Stimulated activated CD8-positive, alpha-beta memory T cell treated with anti-CD3 and anti-CD28 coated beads, Interleukin-7, amount 100 ng/mL, for 1 hour (primary cell): ENCODE data around the gene TRERF1.

Experiments
- DNase-seq, 2 donors: peaks; one replicate each; pipeline ENCODE4 v3.0.0-alpha.2; 2020; ENCODE audit warnings: low read depth in 2 of 2

TRERF1 gene

DNA sequence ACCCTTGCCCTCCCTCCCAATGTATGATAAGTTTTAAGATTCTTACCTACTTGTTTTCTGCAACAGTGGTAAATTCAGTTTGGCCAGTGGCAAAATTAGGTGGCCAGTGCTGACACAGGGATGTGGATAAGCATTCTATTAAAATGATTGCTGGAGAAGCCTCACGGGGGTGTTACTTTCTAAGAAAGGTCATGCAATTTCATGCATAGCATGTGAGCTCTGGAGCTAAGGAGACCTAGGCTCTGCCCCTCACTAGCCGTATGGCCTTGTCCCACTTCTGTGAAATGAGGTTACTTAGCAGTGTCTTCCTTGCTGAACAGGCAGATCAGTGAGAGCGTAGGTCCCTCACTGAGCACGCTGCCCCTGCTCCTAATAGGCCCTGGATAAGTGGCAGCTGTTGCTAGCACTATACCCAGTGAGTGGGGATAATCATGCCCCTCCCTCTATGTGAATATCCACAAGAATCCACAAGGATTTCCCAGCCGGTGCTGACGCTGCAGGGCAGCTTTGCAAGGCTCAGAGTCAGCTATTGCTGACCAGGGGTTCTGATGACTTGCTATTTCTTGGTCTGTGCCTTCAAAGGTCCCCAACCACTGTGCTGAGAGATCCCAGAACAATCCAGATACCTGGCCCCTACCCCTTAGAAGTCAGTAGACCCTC lies 147.5 kb downstream of the TRERF1 start:
- DNase-seq = no peak

DNA sequence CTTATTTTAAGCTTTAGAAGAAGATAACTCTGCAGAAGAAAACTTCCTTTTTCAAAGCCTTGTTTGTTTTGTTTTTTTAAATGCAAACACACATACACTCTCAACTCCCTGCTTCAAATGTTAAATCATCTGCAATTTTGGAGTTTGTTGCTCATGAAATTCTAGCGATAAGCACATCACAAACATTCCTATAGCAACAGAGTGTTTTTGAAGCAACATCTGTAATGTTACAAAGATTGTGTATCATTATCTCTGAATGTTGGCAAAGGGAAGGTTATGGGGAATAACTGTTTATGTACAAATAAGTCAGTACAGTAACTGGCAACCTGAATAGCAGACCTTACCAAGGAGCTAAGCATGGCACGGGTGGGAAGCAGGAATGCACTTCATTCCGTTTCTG lies 149.3 kb downstream of the TRERF1 start:
- no peak for DNase-seq

DNA sequence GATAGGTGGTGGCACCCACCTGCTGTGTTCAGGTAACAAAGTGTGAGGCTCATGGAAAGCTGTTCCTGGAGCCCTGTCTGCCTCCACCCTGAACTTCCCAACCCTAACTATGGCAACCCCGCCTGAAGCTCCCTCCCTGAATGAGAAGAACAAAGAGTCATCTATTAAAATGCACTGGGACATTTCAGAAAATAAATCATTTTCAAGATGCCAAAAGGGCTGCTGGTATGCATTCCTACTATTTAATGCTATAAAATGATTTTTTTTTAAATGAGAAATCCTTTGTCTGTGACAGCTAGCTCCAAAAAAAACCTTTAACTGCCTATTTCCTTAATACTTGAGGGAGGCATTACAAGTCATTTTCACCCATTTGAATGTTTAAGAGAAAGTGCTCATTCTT lies 149.7 kb downstream of the TRERF1 start:
- DNase-seq = no peak

DNA sequence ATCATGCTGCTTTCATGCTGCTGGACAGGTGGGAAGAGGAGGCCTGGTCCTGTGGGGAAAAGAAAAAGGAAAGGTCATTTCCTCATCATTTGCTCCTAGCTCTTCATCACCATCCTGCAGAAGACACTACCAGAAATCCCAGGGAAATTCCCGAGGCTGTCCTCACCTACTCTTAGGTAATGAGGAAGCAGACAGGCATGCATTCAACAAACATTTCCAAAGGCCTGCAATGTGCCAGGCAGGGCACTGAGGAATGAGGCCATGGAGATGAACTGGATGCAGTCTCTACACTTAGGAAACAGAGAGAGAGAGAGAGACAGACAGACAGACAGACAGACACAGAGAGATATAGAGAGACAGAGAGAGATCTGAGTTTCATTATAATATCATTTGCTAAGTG lies 151.0 kb downstream of the TRERF1 start:
- DNase-seq = no peak

DNA sequence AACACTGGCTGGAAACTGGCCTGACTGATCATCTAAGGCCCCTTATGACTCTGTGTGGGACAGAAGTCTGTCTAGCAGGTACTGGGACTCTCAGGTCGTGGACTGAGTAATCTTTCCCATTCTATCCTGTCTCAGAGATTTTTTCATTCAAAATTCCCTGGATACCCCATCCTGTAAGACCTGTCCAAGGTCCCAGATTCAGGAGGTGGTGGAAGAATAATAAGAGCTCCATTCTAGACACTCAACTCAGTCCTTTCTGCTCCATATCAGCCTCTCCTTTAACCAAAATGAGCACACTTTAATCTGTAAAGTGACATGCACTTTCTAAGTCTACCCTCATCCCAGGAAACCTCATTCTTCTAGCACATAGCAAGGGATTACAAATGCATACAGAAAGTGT lies 151.5 kb downstream of the TRERF1 start:
- no peak for DNase-seq

DNA sequence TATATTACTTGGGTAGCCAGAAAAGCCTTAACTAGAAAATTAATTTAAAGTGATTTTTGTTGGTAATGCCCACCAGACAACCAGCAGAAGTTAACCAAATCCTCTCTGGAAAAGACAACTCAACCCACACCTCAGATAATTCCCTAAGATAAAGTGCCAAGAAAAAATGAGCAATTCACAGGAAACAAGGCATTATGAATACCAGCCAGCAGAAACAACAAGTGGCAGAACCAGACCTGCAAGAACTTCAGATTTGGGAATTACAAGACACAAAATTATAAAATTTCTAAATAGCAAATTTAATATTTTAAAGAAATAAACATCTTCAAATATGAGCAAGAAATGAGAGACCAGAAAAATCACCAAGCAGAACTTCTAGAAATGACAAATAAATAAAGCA lies 154.1 kb downstream of the TRERF1 start:
- no peak for DNase-seq

DNA sequence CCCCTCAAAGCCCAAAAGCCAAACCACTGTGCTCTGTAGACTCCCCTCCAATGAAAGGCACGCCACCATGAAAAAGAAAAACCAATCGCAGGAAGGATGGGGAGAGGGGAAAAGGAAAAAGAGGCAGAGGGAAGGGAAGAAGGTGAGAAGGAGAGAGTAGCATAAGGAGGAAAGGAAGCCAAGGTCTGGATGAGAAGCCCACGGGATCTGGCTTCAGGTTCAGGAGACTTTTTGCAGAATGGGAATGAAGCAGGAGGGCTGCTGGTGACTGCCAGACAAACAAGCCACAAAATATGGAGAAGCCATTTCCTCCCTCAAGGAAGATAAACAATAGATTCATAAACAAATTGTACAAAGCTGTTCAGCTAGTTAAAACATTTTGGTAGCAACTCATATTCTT lies 155.1 kb downstream of the TRERF1 start:
- no peak for DNase-seq

DNA sequence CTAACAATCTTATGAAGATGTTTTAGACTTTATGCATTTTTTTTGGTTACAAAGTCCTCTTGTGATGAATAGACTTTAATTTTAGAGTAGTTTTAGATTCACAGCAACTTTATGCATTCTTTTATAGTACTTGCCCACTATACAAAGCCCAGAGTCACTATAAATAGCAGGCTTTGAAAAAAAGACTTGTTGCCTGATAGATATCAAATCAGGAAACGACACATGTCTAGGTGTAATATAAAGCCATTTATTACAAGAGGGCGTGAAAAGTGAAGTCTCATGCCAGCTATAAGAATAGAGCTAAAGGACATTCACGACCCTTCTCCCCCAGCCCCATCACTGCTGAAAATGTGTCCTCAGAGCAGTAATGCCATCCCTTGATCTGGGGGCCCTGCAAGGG lies 156.0 kb downstream of the TRERF1 start:
- DNase-seq = no peak

DNA sequence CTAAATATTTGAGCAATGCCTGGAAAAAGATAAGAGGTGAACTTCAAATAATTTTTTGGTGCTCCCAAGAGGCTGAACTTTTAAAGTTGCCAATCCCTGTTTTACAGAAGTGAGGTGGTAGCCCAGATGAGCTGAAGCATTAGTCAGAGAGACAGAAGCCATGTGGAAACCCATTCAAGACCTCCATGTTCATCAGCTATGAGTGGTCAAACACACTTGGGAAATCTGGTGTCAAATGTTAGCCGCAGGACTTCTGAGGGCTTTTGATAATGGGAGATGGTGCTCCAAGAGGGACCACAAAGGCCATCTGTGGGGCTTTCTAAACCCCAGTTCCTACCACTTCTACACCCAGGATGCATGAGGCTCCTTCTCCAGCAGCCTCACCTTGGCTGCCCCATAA lies 156.5 kb downstream of the TRERF1 start:
- no peak for DNase-seq

DNA sequence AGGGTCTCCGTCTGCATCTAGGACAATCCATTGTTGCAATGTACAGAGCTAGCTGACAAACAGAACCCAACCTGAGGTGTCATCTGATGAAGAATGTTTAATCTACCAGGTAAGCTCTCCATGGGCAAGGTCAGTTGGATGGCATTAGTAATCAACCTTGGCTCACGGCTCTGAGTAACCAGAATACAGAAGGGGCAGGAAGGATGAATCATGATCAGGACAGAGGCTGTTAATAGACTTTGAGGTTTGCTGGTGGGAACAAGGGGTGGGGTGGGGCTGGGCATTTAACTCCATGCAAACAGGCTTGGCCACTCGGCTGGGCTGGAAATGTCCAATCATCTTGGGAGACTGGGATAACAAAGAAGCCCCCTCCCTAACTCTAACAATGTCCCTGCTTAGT lies 157.0 kb downstream of the TRERF1 start:
- DNase-seq = no peak

DNA sequence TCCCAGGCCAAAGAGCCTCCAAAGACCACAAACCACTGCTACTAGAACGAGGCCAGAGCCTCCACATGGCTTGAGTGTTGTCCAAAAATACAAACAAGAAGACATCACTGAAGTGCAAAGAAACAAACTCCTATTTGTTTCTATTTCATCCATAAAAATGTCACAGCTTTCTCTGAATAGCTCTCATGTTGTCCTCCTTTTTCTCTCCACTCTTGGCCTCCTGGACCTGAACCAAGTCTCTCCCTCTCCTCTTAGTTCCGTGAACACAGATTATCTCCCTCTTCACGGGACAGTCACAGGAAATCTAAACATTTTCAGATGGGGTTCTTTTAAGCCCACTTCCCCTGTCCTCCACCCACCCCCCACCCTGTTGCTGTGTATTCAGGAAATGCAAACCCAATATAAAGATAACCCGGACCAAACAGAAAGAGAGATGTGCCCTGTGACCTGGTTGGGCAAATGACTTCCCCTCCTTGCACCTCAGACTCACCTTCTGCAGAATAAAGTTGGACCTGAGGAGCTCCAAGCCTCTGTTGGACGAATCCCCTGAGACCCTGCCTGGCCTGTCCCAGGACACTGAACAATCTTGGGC lies 158.2 kb downstream of the TRERF1 start:
- DNase-seq = no peak

DNA sequence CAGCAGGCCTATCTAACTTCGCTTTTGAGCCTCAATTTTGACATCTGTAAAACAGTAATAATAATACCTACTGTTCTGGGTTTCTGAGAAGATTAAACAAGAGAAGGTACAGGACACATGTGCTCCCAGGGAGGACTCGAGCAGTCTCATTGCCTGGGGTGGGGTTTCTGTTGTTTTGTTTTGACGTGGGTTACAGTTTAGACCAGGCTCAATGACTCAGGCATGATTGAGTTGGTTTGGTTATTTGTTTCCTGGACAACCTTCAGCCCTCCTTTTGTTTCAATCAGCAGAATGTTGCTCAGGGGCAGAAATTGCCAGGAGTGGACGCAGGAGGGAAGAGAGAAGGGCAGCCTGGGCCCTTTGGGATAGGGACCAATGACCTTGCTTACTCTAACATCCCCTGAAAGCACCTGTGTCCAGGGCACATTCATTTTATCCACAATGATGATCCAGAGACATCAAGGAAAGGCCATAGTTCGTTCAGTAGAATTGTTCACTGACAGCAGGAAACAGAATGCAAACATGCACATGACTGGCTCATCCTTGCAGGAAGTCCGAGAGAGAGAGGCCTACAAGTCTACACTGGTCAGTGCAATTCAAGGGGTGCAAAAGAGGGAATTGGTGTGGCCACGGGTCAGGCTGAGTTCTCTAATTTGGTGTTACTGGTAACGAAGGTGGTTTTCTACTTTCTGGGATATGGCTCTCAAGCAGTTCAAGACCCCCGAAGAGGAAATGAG lies 159.6 kb downstream of the TRERF1 start:
- no peak for DNase-seq

DNA sequence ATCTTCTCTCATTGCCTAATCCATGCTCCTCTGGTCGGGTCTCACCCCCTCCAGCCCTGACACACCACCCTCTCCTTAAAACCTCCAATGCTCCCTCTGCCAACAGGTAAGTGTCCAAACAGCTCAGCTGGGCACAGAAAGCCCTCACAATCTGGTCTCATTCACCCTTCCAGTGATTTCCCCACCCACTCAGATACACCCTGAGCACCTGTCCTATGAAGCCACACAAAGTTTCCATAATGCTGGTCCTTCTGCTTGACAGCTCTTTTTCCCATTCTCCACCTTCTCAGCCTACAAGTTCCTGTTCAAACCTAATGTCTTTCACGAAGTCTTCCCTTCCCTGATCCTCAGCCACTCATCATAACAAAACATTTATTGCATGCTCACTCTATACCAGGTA lies 164.0 kb downstream of the TRERF1 start:
- DNase-seq = no peak

DNA sequence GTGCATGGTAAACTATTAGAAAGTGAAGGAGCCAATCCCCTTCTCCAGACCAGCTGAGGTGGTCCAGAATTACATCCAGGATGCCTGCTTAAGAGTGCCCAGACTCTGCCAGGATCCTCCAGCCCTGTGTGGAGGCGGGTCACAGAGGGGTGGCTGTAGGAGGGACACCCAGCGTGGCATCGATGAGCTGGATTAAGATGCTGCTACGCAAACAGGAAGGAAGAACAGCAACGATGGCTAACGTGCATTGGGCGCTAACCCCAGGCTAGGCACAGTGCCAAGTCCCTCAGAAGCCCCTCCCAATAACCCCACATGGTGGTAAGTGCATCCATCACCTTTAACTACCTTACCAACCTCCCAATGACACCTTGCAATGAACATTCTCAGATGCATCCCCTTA lies 170.2 kb downstream of the TRERF1 start:
- peak; percentile 20 to 41 for DNase-seq

DNA sequence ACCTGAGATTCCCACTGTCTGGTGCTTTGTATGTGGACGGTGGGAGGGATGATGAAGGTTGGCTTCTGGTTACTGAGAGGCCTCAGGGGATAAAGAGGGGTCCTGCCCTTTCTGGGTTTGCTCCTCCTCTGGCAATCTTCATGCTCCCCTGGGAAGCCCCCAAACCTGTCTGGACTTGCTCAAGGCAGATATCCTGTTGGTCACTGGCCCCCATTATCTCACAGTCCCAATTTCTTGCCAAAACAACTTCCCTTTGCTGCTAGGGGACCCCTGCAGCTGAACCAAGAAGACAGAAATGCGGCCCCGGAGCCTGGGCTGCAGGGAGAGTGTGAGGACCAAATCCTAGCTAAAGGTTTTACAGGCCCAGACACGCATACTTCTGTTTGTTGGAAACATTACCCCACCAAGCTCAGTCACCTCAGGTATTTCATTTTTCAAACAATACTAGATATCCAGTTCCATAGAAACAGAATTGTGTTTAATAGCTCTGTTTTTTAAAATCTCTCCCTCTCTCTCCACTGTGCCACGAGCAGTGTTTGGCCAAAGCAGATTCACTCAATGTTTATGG lies 170.7 kb downstream of the TRERF1 start:
- no peak for DNase-seq

DNA sequence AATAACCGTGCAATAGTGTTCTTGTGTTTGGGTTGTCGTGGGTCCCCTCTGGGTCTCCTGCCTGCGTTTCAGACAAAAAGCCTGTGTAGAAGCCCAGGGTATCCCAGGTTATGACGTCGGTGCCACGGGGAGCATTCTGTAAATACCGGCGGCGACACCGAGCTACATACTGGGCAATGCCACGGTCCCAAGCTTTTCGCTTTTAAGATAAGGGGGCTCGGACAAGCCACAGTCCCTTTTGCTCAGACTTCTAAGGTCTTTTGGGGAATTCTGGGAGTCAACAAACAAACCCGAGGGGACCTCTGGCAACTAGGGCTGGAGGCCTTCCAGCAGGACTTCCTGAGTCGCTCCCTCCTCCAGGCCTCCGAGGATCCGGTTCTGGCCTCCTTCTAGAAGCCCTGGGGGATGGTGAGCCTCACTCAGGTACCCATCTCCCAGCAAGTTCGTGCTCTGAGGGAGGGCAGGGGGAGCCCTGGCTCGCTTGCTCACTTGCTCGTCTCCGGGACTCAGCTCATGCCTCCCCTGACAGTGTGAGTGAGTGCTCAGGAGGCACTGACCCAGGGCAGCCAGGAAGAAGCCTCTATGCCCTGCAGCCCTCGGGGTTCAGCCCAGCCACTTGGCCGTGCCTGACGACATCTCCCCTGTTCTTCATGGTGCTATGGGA lies 171.6 kb downstream of the TRERF1 start:
- no peak for DNase-seq

DNA sequence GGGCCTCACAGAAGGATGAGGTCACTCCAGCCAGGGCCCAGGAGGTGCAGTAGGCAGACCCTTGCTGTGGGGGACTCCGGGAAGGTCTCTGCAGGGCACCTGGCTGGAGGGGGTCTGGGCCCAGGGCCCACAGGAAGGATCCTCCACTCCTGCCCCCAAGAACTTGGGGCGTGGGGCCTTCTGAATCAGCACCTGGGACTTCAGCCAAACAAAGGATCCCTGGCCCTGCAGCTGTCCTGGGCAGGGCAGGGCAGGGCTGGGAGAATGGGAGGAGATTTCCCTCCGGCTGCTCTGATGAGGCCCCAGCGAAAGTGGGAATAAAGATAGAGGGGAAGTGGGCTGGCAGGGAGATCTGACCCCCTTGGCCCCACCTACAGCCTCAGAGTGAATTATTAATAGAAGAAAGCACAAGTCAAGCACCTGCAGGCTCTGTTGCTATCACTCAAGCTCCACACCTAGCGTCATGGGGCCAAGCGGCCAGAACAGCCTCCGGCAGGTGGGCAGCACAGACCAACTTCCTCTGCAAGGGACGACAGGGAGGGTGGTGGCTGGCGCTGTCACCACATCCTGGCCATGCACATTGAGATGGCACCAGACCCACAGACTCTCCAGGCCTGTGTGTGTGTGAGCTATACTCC lies 172.5 kb downstream of the TRERF1 start:
- no peak for DNase-seq

DNA sequence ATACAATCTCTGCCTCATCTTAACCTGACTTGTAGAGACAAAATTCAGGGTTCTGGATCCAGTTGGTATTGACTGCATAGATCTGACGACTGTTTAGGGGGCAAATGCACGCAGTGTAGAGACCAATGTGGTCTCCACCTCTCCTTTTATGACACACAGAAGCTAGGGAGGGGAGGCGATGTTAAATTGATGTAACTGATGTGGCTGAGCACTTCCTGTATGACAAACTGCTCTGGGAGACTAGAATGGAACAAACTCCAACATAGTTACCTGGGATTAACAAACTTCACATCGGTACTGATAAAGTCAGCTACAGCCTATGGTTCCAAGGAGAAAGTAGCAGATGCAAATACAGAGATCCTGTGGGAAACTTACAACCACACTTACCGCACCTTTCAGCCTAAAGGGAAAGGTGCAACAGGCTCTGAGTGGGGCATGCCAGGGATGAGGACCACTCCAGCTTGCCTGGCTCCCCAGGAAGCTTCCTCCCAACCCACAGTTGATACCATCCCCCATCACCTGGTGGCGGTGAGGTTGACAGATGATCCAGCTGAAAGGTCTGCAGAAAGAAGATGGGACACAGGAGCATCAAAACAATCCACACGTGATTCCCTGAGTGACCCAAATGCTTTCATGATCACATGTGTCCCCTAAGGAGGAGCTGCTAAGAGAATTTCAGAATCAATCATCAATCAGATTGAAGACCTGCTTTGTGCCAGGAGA lies 173.4 kb downstream of the TRERF1 start:
- DNase-seq = no peak

DNA sequence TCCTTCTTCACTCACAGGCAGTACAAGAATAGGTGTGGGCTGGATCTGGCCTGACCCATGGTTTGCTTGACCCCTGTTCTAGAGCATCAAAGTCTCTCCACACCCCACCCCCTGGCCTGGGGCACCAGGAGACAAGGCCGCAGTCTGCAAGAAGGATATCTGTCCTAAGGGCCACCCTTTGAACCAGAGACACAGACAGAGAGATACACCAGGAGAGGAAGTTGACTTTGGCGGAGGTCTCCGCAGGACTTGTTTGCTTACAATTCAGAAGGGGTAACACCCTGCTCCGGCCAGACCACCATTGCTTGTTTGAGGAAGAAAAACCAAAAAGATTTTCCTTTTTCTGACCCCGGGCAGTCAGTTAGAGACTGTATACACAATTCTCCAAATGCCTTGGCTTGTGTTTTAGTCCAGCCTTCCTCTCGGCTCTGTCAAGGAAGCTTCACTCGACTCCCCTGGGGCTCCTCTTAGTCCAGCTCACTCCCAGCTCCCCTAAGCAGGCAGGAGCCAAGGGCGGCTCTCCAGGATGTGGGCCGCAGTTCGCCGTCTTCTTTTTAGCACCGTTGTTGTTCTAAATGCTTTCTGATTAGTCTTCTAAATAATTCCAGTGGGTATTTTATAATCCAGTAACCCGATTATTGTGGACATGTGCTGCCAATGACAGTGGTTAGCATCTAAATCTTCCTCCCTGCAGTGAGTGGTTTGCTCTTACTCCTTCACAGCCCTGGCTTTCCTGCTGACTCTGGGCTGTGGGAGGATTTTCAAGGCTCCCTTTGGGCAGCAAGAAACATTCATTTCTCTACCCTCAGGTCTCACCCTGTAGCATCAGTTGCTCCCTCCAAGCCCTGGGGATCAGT lies 175.5 kb downstream of the TRERF1 start:
- no peak for DNase-seq

DNA sequence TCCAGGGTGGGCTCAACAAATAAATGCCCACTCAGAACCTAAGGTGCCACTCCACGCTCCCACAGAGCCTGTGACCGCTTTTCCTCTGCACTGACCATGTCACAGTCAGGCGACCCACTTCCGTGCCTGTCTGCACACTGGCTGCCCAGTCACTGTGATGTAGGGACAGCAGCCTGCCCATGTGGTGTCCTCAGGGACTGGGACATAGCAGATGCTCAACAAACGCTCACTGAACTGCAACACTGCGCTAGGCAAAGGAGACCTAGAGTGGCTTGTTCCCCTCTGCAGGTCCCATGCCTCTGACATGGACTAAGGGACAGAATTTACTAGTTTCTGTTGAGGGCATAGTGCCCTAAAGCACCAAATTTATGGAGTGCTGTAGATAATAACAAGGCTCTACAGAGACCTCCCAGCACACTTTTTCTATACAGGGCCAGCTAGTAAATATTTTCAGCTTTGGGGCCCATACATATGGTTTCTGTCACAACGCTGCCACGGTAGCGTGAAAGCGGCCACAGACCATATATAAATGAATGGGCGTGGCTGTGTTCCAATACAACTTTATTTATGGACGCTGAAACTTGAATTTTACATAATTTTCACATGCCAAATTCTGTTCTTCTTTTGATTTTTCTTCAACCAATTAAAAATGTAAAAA lies 176.2 kb downstream of the TRERF1 start:
- no peak for DNase-seq
